A673 (cell line): ENCODE data around the gene SHROOM3.

Experiments used
- CTCF ChIP-seq: fragments of 300-800, 200-600 bp; sonication (generic); conservative IDR thresholded peaks from 2 replicates; pipeline ENCODE4 v1.5.1; 2017; ENCODE audit warnings: low read depth, mild to moderate bottlenecking, antibody characterized with exemption, low read length, moderate library complexity, mixed read lengths
- EZH2 ChIP-seq: fragments of 200-600 bp; sonication (generic); IDR thresholded peaks from 2 replicates; pipeline ENCODE4 v1.6.1; 2017; ENCODE audit warnings: borderline replicate concordance, low read depth, mild to moderate bottlenecking, mixed read lengths, antibody characterized with exemption, low read length; ENCODE audit not compliant: poor library complexity, severe bottlenecking

DNA sequence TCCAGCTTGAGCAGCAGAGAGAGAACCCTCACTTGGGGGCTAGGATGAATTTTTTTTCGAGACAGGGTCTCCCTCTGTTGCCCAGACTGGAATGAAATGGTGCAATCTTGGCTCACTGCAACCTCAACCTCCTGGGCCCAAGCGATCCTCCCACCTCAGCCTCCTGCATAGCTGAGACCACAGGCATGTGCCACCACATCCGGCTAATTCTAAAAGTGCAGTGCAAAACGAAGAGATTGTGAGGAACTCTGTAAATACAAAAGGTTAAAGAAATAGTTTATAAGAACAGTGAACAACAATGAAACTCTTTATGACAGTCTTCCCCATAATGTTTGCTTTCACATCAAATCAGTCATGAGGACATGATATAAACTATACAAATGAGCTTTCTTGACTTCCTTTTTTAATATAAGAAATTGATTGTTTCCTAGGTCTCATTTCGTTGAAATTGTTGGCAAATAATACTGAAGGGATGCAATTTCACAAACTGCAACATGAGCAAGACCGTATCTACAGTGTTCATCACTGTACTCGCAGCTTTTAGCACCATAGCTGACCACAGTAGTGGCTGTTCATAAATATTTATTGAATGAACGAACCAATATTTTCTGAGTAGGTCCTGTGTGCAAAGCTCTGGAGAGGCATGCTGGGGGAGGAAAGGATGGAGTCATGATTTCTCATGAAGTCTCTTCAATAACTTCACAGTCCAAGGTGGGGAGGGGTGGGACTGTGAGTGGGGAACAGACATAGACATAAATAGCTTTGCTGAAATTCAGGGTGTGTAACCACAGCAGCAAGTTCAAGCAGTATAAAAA, 116.1 kb downstream of the SHROOM3 start:
- TF ChIP-seq CTCF (no peak), EZH2 (no peak)
